H1 (cell line): ENCODE results near the gene HOXC5. TPM values are rescaled to one million over a fixed set of nuclear protein-coding genes. Genes with fewer than 3 reads are reported as not detected.

Experiments
- ASH2L ChIP-seq: fragments of 200-600, 300-600 bp; sonication (generic); IDR thresholded peaks from one replicate; pipeline ENCODE4 v1.7.1; 2017; ENCODE audit warnings: low read length
- FOSL1 ChIP-seq: IDR thresholded peaks from 2 replicates; pipeline ENCODE4 v1.6.1; 2011; ENCODE audit warnings: mild to moderate bottlenecking, low read depth, low read length, moderate library complexity; ENCODE audit not compliant: insufficient read depth
- MAX ChIP-seq: IDR thresholded peaks from 2 replicates; pipeline ENCODE4 v1.6.1; 2012; ENCODE audit warnings: inconsistent platforms
- SP1 ChIP-seq: IDR thresholded peaks from 2 replicates; pipeline ENCODE4 v1.6.1; 2011; ENCODE audit warnings: low read depth, low read length
- polyA plus RNA-seq, 7 experiments: library from polyadenylated mRNA; depleted of rRNA in 3 of 7; stranded (reverse) in 5 of 7; unstranded in 2 of 7; fragments of >200 nt in 5 of 7; fragments of 200-250 nt in 2 of 7; gene quantifications; 1 replicate in 5 of 7; 2 replicates in 1 of 7; 4 replicates in 1 of 7; pipeline versions ENCODE4 v1.2.1 to v1.2.3, GENCODE V29; 2011 to 2013; ENCODE audit warnings: missing spikeins in 2 of 7, mixed read lengths in 2 of 7
- total RNA-seq: library from RNA; stranded (reverse); fragmentation: NEBNext Ultra II Directional; extraction: Animal tissue kit (Norgen Biotek cat#: 25700); gene quantifications from 2 replicates; pipeline ENCODE4 v1.2.1, GENCODE V29; 2021

HOXC5 gene
- total and polyA plus RNA-seq, 2 of the 8 experiments (the other 6 are each of a cell fraction or from before 2014, with no cell fraction given) = not detected

- TF ChIP-seq ASH2L = no peak
- TF ChIP-seq MAX = no peak
- TF ChIP-seq SP1 = no peak
- TF ChIP-seq FOSL1 = no peak
These were observed 10.4 kb downstream of the HOXC5 start (continued) for GRCh38 chr12:54042970-54043853.
